Left lung (tissue), 10 donors: Measurements from ENCODE around the gene CACNB4. TPM values are rescaled to one million over a fixed set of nuclear protein-coding genes. Genes with fewer than 3 reads are reported as not detected.

ENCODE experiments used
- ATAC-seq: fragments of 200-7000 bp; cut with Tn5 transposase; one replicate; pipeline ENCODE4 v1.9.1; 2020; ENCODE audit warnings: moderate library complexity
- DNase-seq, 4 donors: peaks; one replicate each; pipeline ENCODE4 v3.0.0-alpha.2; 2013 to 2020
- H3K27ac ChIP-seq, 2 donors: fragments of 200-600 bp; sonication (generic) in 1 of 2; one replicate each; pipeline versions ENCODE4 v1.5.0 to v1.8.0; 2020 to 2021
- H3K27me3 ChIP-seq, 2 donors: fragments of 200-600 bp; sonication (generic) in 1 of 2; one replicate each; pipeline versions ENCODE4 v1.5.0 to v1.8.0; 2020 to 2021
- H3K36me3 ChIP-seq, 2 donors: fragments of 200-600 bp; sonication (generic) in 1 of 2; one replicate each; pipeline versions ENCODE4 v1.5.0 to v1.8.0; 2020 to 2021
- H3K4me1 ChIP-seq, 2 donors: fragments of 200-600 bp; one replicate each; pipeline ENCODE4 v1.8.0; 2021
- H3K4me3 ChIP-seq, 2 donors: fragments of 200-600 bp; sonication (generic) in 1 of 2; one replicate each; pipeline versions ENCODE4 v1.5.0 to v1.8.0; 2020 to 2021; ENCODE audit warnings: mild to moderate bottlenecking in 1 of 2
- H3K9me3 ChIP-seq, 2 donors: fragments of 200-600 bp; sonication (generic) in 1 of 2; one replicate each; pipeline versions ENCODE4 v1.5.0 to v1.8.0; 2020 to 2021
- CTCF ChIP-seq, 2 donors: fragments of 200-600 bp; sonication (generic) in 1 of 2; IDR thresholded peaks; one replicate each; pipeline versions ENCODE4 v1.5.0 to v1.8.0; 2021; ENCODE audit warnings: antibody characterized with exemption in 2 of 2
- intact Hi-C, 2 donors: fragments of 100-400 bp; cut with DNase I; formaldehyde crosslinking; loops; one replicate each; pipeline versions ENCODE4 v1.11.2 to v1.14.2; 2022
- polyA plus RNA-seq, 6 donors: library from polyadenylated mRNA; unstranded; fragments of 120-200 nt; gene quantifications; one replicate each; pipeline ENCODE4 v1.2.1, GENCODE V29; 2013; ENCODE audit not compliant: insufficient read length in 6 of 6
- total RNA-seq, 2 donors: library from RNA; stranded (reverse); fragmentation: NEBNext Ultra II Directional; extraction: Animal tissue kit (Norgen Biotek cat#: 25700); gene quantifications; one replicate each; pipeline ENCODE4 v1.2.1, GENCODE V29; 2021
- donor health status: DM: no; HTN: yes; CAD: no.
- donor health status: DM: no; HTN: no; CAD: no.

Gene CACNB4
- total and polyA plus RNA-seq, 8 donors, result 5.9 to 11.2 (median 8.6) TPM

- H3K4me3 ChIP-seq, result no peak overlapping the region
- TF ChIP-seq CTCF (IDR thresholded peaks at IDR 0.05), result no peak
- peaks cover 0 to 12% of the 10 kb centered on the region in 2 donors for H3K4me1 ChIP-seq
- no peak for ATAC-seq
- intact Hi-C loops, result no loop called here
- no peaks in the 10 kb centered on the region for H3K36me3 ChIP-seq
- H3K27ac ChIP-seq, result no peak overlapping the region
- H3K27me3 ChIP-seq, result no peaks in the 10 kb centered on the region
- no peaks in the 10 kb centered on the region for H3K9me3 ChIP-seq
- DNase-seq, result no peak
Measured at GRCh38 chr2:152089238-152089637, 9.6 kb downstream of the CACNB4 start.

GRCh38 chr2:152088006-152088405 is 10.8 kb downstream of the CACNB4 start:
- intact Hi-C loops, result no loop called here
- ATAC-seq, result no peak
- Histone ChIP-seq H3K4me1 (peaks cover 0 to 12% of the 10 kb centered on the region in 2 donors), H3K4me3 (no peak overlapping the region), H3K9me3 (no peaks in the 10 kb centered on the region), H3K36me3 (no peaks in the 10 kb centered on the region), H3K27ac (no peak overlapping the region), H3K27me3 (no peaks in the 10 kb centered on the region)
- no peak for TF ChIP-seq CTCF (IDR thresholded peaks at IDR 0.05)
- DNase-seq, result no peak

- Histone ChIP-seq H3K27me3 (no peaks in the 10 kb centered on the region), H3K4me3 (no peak overlapping the region), H3K9me3 (no peaks in the 10 kb centered on the region), H3K27ac (no peak overlapping the region), H3K4me1 (peaks cover 0 to 12% of the 10 kb centered on the region in 2 donors), H3K36me3 (no peaks in the 10 kb centered on the region)
- TF ChIP-seq CTCF (IDR thresholded peaks at IDR 0.05), result no peak
- intact Hi-C loops, result no loop called here
- ATAC-seq (no peak), DNase-seq (no peak)
Measured at GRCh38 chr2:152086231-152086630, 12.6 kb downstream of the CACNB4 start.

GRCh38 chr2:152084076-152084475 is 14.8 kb downstream of the CACNB4 start:
- no peak overlapping the region for H3K4me3 ChIP-seq
- no peaks in the 10 kb centered on the region for H3K9me3 ChIP-seq
- intact Hi-C loops, result no loop called here
- no peaks in the 10 kb centered on the region for H3K36me3 ChIP-seq
- H3K4me1 ChIP-seq, result peaks cover 0 to 9% of the 10 kb centered on the region in 2 donors
- no peak overlapping the region for H3K27ac ChIP-seq
- DNase-seq (no peak), ATAC-seq (peak; percentile 31)
- no peak for TF ChIP-seq CTCF (IDR thresholded peaks at IDR 0.05)
- no peaks in the 10 kb centered on the region for H3K27me3 ChIP-seq

- Histone ChIP-seq H3K4me3 (no peak overlapping the region), H3K9me3 (no peaks in the 10 kb centered on the region), H3K27me3 (no peaks in the 10 kb centered on the region), H3K27ac (no peak overlapping the region), H3K36me3 (no peaks in the 10 kb centered on the region), H3K4me1 (peaks cover 0 to 2% of the 10 kb centered on the region in 2 donors)
- DNase-seq, result no peak
- intact Hi-C loops, result no loop called here
- no peak for TF ChIP-seq CTCF (IDR thresholded peaks at IDR 0.05)
- no peak for ATAC-seq
Measured at GRCh38 chr2:152083202-152083875, 15.5 kb downstream of the CACNB4 start.
